Activated CD8-positive, alpha-beta memory T cell treated with anti-CD3 and anti-CD28 coated beads, Interleukin-2, amount 10 ng/mL, durations not matched to agents 7 days and 5 days (primary cell): Measurements from ENCODE around the gene TIA1. TPM values are rescaled to one million over a fixed set of nuclear protein-coding genes. Genes with fewer than 3 reads are reported as not detected.
"Not testable (repeated sequence)": the region's sequence is repeated elsewhere in the genome, so short reads cannot be mapped to it uniquely, and the experiment has no call there.

Source experiments
- ATAC-seq: fragments of 150-1000 bp; cut with Tn5 transposase; one replicate; pipeline ENCODE4 v1.10.0; 2021; ENCODE audit warnings: moderate library complexity
- CTCF ChIA-PET: fragments of 350-600 bp; sonication (Branson Sonifier 250); formaldehyde crosslinking; loops from one replicate; lab custom pipeline; 2021; ENCODE audit warnings: antibody characterized with exemption; lab: Charles Lee
- DNase-seq: peaks from one replicate; pipeline ENCODE4 v3.0.0-alpha.2; 2020
- H3K27ac Mint-ChIP-seq: one replicate; pipeline ENCODE4 v1.8.0; 2021; ENCODE audit warnings: mild to moderate bottlenecking, mixed read lengths
- H3K27me3 Mint-ChIP-seq: one replicate; pipeline ENCODE4 v1.8.0; 2021; ENCODE audit warnings: mixed read lengths
- H3K36me3 Mint-ChIP-seq: one replicate; pipeline ENCODE4 v1.8.0; 2021; ENCODE audit warnings: mild to moderate bottlenecking, mixed read lengths
- H3K4me1 Mint-ChIP-seq: one replicate; pipeline ENCODE4 v1.8.0; 2021; ENCODE audit warnings: mixed read lengths
- H3K4me3 Mint-ChIP-seq: one replicate; pipeline ENCODE4 v1.8.0; 2021; ENCODE audit warnings: mild to moderate bottlenecking, moderate library complexity, mixed read lengths
- H3K9me3 Mint-ChIP-seq: one replicate; pipeline ENCODE4 v1.8.0; 2022; ENCODE audit warnings: low read depth, mixed read lengths
- total RNA-seq, 2 experiments: library from RNA; stranded (reverse); gene quantifications; one replicate each; pipeline ENCODE4 v1.2.3, GENCODE V29; 2021

Gene TIA1
- total RNA-seq, 2 experiments from 2014 or later: 131 to 151 TPM

DNA sequence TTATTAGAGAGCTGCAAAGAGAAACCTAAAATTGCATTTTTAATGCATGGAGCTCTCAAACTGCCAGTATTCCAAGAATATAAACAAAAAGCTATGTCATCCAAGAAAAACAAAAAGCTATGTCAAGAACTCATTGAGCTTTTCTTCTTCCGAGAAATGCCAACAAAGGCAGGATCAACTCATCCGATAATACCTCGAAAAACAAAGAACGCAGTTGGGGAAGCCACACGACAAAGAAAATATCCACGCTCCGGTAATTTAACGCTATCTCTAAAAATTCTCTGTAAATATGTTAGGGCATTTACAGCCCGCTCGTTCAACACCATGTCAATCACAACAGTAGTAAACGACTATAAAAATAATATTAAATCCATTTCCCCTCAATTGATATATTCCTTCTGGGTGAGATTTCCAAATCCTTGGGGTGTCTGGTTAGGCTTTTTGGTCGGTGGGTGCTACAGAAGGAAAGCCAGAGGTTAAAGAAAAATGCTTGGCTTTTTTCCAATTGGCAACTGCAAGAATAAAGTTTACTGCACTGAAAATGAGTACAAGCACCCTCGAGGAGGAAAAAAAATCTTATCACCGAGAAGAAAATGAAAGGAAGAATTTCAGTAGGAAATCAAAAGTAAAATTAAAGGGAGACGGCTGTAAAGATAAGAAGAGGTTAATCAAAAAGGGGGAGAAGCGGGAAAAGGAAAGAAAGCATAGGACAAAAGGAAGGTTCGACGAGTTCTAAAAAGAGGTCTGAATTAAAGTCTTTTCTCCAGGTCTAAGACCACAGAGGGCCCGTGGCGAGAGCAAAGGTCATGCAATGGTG, 856 bp downstream of the TIA1 start:
- ATAC-seq (no peak), DNase-seq (no peak)
- CTCF ChIA-PET: interaction anchor here (0.9 to 2.8 kb wide), 4 partner anchors 10 to 54 kb away, joined by 3 to 9 read pairs (median 3); partner anchors contain the start of genes FAM136A and PCYOX1
- peak overlapping the region; percentile 100 for H3K4me3 Mint-ChIP-seq
- H3K4me1 Mint-ChIP-seq: peaks cover 41% of the 10 kb centered on the region
- no peaks in the 10 kb centered on the region for H3K27me3 Mint-ChIP-seq
- peaks cover 19% of the 10 kb centered on the region for H3K36me3 Mint-ChIP-seq
- peak overlapping the region; percentile 99 for H3K27ac Mint-ChIP-seq
- no peaks in the 10 kb centered on the region for H3K9me3 Mint-ChIP-seq

DNA sequence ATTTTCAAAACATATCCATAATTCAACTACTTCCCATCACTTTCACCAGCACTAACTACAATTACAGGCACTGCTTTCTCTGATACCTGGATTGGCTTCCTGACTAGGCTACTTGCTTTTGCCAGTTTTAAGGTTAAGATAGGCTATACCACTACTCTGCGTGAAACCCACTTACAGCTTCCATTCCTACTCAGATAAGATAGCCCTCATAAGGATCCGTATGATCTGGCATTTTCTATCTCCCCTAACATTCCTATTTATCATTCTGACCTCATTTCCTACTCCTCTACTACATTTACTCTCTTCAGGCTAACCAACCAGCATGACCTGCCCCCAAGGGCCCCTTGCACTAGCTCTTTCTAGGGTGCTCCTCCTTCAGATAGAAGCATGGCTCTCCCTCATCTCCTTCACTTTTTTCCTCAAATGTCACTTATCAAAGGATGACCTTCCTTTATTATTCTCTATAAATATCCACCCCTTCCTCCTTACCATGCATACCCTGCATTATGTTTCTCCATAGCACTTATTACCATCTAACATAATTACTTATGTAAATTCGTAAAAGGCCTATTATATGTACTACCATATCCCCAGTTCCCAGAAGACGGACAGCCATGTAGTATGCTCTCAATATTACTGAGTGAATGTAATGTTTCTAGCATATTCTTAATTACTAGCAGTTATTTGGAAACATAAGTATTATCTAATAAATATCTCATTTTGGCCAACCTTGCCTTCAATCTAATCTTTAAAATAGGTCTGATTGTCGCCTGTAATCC, 4.4 kb downstream of the TIA1 start:
- Mint-ChIP-seq H3K27ac (no peak overlapping the region), H3K4me1 (peaks cover 49% of the 10 kb centered on the region), H3K4me3 (no peak overlapping the region)

DNA sequence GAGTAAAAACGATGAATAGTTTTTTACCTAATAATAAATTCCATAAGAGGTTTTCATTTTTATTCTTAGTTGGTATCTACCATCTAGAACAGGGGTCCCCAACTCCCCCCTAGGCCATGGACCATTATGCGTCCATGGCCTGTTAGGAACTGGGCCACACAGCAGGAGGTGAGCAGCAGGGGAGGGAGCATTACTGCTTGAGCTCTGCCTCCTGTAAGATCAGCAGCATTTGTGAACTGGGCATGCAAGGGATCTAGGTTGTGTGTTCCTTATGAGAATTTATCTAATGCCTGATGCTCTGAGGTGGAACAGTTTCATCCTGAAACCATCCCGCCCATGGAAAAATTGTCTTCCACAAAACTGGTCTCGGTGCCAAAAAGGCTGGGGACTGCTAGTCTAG, 5.9 kb downstream of the TIA1 start:
- peaks cover 49% of the 10 kb centered on the region for H3K4me1 Mint-ChIP-seq

More for the DNA sequence above, 4.4 kb downstream of the TIA1 start:
- DNase-seq: no peak
- CTCF ChIA-PET: no interaction called here
- Mint-ChIP-seq H3K9me3 (no peaks in the 10 kb centered on the region), H3K27me3 (no peaks in the 10 kb centered on the region), H3K36me3 (peaks cover 33% of the 10 kb centered on the region)
- no peak for ATAC-seq

DNA sequence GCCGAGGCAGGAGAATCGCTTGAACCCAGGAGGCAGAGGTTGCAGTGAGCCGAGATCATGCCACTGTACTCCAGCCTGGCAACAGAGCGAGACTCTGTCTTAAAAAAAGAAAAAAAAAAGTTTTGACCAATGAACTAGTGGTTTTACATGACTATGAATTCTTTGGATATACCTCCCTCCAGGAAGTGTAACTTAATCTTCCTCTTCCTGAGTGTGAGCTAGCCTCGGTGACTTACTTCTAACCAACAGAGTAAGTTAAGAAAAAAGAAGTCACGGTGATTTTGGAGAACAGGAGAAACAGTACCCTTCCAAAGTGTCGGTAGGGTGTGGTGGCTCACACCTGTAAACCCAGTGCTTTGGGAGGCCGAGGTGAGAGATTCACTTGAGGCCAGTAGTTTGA, 7.1 kb downstream of the TIA1 start:
- ATAC-seq (no peak), DNase-seq (no peak)
- H3K4me3 Mint-ChIP-seq: no peak overlapping the region
- H3K4me1 Mint-ChIP-seq: peaks cover 46% of the 10 kb centered on the region
- H3K9me3 Mint-ChIP-seq: no peaks in the 10 kb centered on the region
- H3K27me3 Mint-ChIP-seq: no peaks in the 10 kb centered on the region
- H3K27ac Mint-ChIP-seq: no peak overlapping the region
- CTCF ChIA-PET: no interaction called here
- peaks cover 28% of the 10 kb centered on the region for H3K36me3 Mint-ChIP-seq

More for the DNA sequence above, 5.9 kb downstream of the TIA1 start:
- Mint-ChIP-seq H3K4me3 (no peak overlapping the region), H3K27ac (no peak overlapping the region), H3K36me3 (peaks cover 32% of the 10 kb centered on the region), H3K27me3 (no peaks in the 10 kb centered on the region), H3K9me3 (no peaks in the 10 kb centered on the region)
- ATAC-seq (no peak), DNase-seq (no peak)
- CTCF ChIA-PET: no interaction called here

DNA sequence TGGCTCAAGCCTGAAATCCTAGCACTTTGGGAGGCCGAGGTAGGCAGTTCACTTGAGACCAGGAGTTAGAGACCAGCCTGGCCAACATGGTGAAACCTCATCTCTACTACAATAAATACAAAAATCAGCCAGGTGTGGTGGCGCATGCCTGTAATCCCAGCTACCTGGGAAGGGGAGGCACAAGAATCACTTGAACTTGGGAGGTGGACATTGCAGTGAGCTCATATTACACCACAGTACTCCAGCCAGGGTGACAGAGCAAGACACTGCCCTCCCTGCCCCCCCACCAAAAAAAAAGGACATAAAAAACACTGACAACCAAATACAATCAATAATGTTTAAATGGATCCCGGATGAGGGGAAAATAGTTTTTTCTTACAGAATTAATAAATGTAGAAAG, 7.8 kb downstream of the TIA1 start:
- no peak for ATAC-seq
- H3K4me3 Mint-ChIP-seq: no peak overlapping the region
- CTCF ChIA-PET: no interaction called here

DNA sequence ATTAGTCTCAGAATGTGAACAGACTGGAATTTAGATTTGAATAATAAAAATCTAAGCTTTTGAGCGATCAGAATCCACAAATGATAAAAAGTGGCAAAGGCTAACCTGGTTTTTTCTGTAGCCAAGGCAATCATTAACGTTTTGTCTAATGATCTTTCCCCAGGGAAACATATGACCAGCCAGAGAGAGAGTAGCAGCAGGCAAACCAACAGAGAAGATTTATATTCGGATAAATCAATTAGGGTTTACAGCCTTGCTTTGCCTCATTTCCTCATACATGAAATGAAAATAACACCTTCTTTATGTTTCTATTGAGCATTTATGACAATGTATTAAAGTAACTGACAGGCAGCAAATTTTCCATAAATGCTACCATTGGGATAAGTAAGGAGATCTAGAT, 14.5 kb downstream of the TIA1 start:
- no peak for DNase-seq
- Mint-ChIP-seq H3K27ac (no peak overlapping the region), H3K9me3 (no peaks in the 10 kb centered on the region), H3K27me3 (no peaks in the 10 kb centered on the region), H3K4me3 (no peak overlapping the region), H3K4me1 (peaks cover 1% of the 10 kb centered on the region), H3K36me3 (peaks cover 33% of the 10 kb centered on the region)
- CTCF ChIA-PET: no interaction called here
- ATAC-seq: no peak

More for the DNA sequence above, 7.8 kb downstream of the TIA1 start:
- Mint-ChIP-seq H3K36me3 (peaks cover 24% of the 10 kb centered on the region), H3K27me3 (no peaks in the 10 kb centered on the region), H3K4me1 (peaks cover 40% of the 10 kb centered on the region), H3K27ac (no peak overlapping the region), H3K9me3 (no peaks in the 10 kb centered on the region)
- no peak for DNase-seq

DNA sequence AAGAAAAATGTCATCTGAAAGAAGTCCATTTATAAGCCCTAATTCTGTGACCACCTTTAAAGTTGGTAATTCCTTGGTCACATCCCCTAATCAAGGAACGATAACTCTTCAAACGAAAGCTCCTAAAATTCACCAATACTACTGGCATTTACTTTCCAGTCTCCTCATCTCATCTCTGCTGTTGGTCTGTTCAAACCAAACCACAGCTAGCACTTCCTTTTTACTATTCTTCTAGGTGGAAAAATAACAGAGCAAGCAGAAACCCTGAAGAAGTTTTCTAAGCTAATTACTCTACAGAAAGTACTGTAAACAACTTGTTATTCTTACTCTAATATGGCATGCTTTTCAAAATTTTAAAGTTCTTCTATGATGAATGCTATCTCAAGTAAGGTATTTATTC, 21.6 kb downstream of the TIA1 start:
- Mint-ChIP-seq H3K4me3 (no peak overlapping the region), H3K36me3 (peaks cover 55% of the 10 kb centered on the region), H3K9me3 (no peaks in the 10 kb centered on the region), H3K4me1 (peaks cover 10% of the 10 kb centered on the region), H3K27me3 (no peaks in the 10 kb centered on the region), H3K27ac (peak overlapping the region; percentile 62)
- no peak for ATAC-seq
- DNase-seq: no peak
- CTCF ChIA-PET: interaction anchor here (0.6 to 1.6 kb wide), 2 partner anchors 51 to 84 kb away, joined by 3 to 6 read pairs; no protein-coding TSS in a partner anchor

DNA sequence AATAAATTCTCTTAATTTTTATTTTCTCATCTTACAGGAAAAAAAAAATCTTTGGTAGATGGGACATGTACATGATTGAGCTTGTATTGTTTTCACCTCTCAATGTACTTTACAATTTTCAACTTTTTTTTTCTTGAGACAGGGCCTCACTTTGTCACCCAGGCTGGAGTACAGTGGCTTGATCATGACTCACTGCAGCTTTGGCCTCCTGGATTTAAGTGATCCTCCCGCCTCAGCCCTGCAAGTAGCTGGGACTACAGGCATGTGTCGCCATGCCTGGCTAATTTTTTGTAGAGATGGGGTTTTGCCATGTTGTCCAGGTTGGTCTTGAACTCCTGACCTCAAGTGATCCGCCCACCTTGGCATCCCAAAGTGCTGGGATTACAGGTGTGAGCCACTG, 25.1 kb downstream of the TIA1 start:
- Mint-ChIP-seq H3K4me1 (peaks cover 17% of the 10 kb centered on the region), H3K36me3 (peaks cover 57% of the 10 kb centered on the region)
- H3K27ac Mint-ChIP-seq, DNase-seq, H3K4me3 Mint-ChIP-seq, ATAC-seq, H3K27me3 Mint-ChIP-seq, H3K9me3 Mint-ChIP-seq: not testable (repeated sequence)
- CTCF ChIA-PET: interaction anchor here (1.2 kb wide), 2 partner anchors 12 to 311 kb away, joined by 3 to 4 read pairs; no protein-coding TSS in a partner anchor

DNA sequence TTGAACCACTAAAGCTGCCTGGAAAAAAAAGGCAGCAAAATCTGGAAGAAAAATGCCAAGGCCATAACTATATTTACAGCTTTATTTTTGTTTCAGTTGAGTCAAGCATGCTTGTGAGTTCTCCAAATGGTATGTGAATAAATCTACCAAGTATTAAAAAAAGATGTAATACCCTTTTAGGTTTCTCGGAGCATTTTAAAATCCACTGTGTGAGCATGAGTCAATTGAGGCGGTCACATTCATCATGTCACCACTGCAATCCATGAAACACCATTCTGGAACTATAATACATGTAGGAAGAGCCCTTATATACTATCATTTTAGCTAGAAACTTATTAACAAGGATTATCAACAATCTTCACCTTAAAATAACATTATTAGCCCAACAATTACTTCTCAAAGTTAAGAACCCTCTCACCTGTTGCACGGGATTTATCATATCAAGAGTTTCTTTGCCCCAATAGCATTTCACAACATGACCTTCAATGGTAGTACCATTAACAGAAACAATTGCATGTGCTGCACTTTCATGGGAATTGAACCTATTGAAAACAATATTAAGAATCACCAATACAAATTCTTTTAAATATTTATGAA, 33.4 kb downstream of the TIA1 start:
- no peak overlapping the region for H3K27ac Mint-ChIP-seq
- ATAC-seq (no peak), DNase-seq (no peak)
- peaks cover 16% of the 10 kb centered on the region for H3K4me1 Mint-ChIP-seq
- peaks cover 43% of the 10 kb centered on the region for H3K36me3 Mint-ChIP-seq
- H3K4me3 Mint-ChIP-seq: no peak overlapping the region
- no peaks in the 10 kb centered on the region for H3K27me3 Mint-ChIP-seq
- CTCF ChIA-PET: no interaction called here
- H3K9me3 Mint-ChIP-seq: no peaks in the 10 kb centered on the region

DNA sequence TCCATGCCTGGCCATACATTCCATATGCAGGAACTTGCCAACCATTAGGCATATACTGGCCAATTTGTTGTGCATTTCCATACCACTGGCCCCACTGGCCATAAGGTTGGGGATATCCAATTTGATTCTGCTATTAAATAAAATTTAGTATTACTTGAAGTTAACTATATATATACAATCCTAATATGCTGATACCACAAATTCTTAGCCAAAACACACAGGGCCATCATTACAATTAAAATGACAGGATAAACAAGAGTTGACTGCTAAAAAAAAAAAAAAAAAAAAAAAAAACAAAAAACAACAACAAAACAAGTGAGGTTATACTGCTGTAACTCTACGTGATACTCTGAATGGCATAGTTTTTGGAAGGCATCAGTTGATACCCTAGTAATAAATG, 34.1 kb downstream of the TIA1 start:
- CTCF ChIA-PET: interaction anchor here (1.9 kb wide), 1 partner anchor 23 kb away, joined by 6 read pairs; the partner anchor contains the start of gene C2orf42
- no peak overlapping the region for H3K27ac Mint-ChIP-seq
- H3K36me3 Mint-ChIP-seq: peaks cover 39% of the 10 kb centered on the region
- no peaks in the 10 kb centered on the region for H3K27me3 Mint-ChIP-seq
- H3K4me1 Mint-ChIP-seq: peaks cover 16% of the 10 kb centered on the region
- DNase-seq: no peak
- H3K4me3 Mint-ChIP-seq: no peak overlapping the region
- no peaks in the 10 kb centered on the region for H3K9me3 Mint-ChIP-seq
- ATAC-seq: no peak

DNA sequence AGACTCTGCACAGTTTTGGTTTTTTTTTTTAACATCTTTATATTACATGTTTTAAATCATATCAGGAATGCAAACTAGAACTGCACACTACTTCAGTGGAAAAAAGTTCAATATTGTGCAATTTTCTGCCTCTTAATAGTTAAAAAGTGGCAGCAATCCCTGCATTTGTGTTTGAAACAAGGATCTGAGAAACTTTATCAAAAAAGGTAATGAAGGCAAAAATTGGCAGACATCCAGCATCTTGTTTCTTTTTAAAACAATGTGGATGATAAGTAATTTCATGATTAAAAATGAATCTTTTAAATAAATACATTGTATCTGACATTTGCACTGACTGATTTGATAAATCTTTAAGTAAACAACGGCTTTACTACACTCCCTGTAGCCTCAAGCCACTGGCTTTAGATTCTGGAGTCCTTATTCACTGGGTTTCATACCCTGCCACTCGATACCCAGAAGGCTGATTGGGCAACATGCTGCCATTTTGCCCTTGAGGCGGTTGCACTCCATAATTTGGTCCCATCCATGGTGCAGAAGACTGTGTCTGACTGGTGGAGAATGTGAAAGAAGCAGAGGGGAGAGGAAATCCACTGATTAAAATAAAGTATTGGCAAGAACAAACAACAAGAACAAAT, 36.0 kb downstream of the TIA1 start:
- ATAC-seq: no peak
- DNase-seq: no peak
- H3K36me3 Mint-ChIP-seq: peaks cover 23% of the 10 kb centered on the region
- H3K9me3 Mint-ChIP-seq: no peaks in the 10 kb centered on the region
- H3K27ac Mint-ChIP-seq: no peak overlapping the region
- no peaks in the 10 kb centered on the region for H3K27me3 Mint-ChIP-seq
- peaks cover 5% of the 10 kb centered on the region for H3K4me1 Mint-ChIP-seq
- CTCF ChIA-PET: interaction anchor here (0.8 to 1.9 kb wide), 2 partner anchors 22 to 300 kb away, joined by 3 to 6 read pairs; partner anchors contain the start of gene C2orf42
- H3K4me3 Mint-ChIP-seq: no peak overlapping the region

DNA sequence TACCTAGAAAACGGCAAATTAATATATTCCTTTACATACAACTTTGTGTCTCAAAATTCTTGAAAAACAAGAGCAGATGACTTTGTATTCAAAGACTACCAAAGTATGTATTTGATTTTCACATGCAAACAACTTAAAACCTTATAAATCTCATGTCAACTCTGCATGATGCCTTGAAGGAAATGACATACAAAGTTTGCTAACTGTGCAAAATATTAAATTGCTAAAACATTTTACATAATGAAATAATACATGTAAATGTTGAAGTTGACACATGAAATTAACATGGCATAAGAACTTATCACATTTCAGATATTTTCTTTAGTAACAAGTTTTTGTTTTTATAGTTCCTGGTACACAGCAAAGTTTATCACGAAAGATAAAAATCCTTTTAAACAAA, 36.8 kb downstream of the TIA1 start:
- no peak for ATAC-seq
- H3K27ac Mint-ChIP-seq: no peak overlapping the region
- H3K27me3 Mint-ChIP-seq: no peaks in the 10 kb centered on the region
- no peak overlapping the region for H3K4me3 Mint-ChIP-seq
- H3K36me3 Mint-ChIP-seq: peaks cover 18% of the 10 kb centered on the region
- H3K9me3 Mint-ChIP-seq: no peaks in the 10 kb centered on the region
- H3K4me1 Mint-ChIP-seq: peaks cover 5% of the 10 kb centered on the region
- no peak for DNase-seq
- CTCF ChIA-PET: interaction anchor here (0.6 to 1.7 kb wide), 2 partner anchors 12 to 86 kb away, joined by 4 read pairs; no protein-coding TSS in a partner anchor

DNA sequence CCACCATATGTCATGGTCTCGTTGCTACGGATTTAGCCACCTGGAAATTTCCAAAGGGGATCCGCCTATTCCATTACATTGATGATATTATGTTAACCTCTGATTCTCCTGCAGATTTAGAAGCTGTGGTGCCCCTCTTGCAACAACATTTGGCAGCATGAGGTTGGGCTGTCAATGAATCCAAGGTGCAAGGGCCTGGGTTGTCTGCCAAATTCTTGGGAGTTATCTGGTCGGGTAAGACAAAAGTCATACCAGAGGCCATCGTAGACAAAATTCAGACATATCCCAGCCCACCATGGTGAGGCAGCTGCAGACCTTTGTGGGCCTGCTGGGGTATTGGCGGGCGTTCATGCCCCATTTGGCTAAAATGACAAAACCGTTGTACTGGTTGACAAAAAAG, 44.0 kb downstream of the TIA1 start:
- no peak overlapping the region for H3K27ac Mint-ChIP-seq
- no peaks in the 10 kb centered on the region for H3K9me3 Mint-ChIP-seq
- no peaks in the 10 kb centered on the region for H3K27me3 Mint-ChIP-seq
- no peak for DNase-seq
- ATAC-seq: no peak
- no peaks in the 10 kb centered on the region for H3K36me3 Mint-ChIP-seq
- no peaks in the 10 kb centered on the region for H3K4me1 Mint-ChIP-seq
- CTCF ChIA-PET: no interaction called here
- H3K4me3 Mint-ChIP-seq: no peak overlapping the region
